HG03066 (cell line): ENCODE measurements around the gene PPP3CA.
A peak's percentile ranks its signal among the peaks of the same experiment; 100 is the strongest.
"Not testable (repeated sequence)": the region's sequence is repeated elsewhere in the genome, so short reads cannot be mapped to it uniquely, and the experiment has no call there.

Experiments
- ATAC-seq: cut with Tn5 transposase; IDR thresholded peaks from one replicate; pipeline ENCODE4 v1.9.1; 2021; ENCODE audit warnings: low read depth; ENCODE audit not compliant: unreplicated experiment

Gene PPP3CA

GRCh38 chr4:101027721-101028120 is 319.6 kb downstream of the PPP3CA start:
- no peak for ATAC-seq

GRCh38 chr4:101025755-101026154 is 321.6 kb downstream of the PPP3CA start:
- ATAC-seq, result no peak

GRCh38 chr4:101022151-101023024 is 324.9 kb downstream of the PPP3CA start:
- ATAC-seq, result no peak

GRCh38 chr4:101020956-101021355 is 326.4 kb downstream of the PPP3CA start:
- peak; percentile 44 for ATAC-seq

GRCh38 chr4:101019941-101020401 is 327.4 kb downstream of the PPP3CA start:
- ATAC-seq, result peak; percentile 54

- ATAC-seq, result no peak
These were observed 328.0 kb downstream of the PPP3CA start for GRCh38 chr4:101019313-101019712.

GRCh38 chr4:101018836-101019235 is 328.5 kb downstream of the PPP3CA start:
- peak; percentile 51 for ATAC-seq

GRCh38 chr4:101014417-101014816 is 332.9 kb downstream of the PPP3CA start:
- ATAC-seq, result peak; percentile 31

- ATAC-seq, result no peak
These were observed 336.3 kb downstream of the PPP3CA start for GRCh38 chr4:101010987-101011386.

GRCh38 chr4:101009471-101009870 is 337.9 kb downstream of the PPP3CA start:
- peak; percentile 68 for ATAC-seq

GRCh38 chr4:101008503-101008902 is 338.8 kb downstream of the PPP3CA start:
- no peak for ATAC-seq

GRCh38 chr4:101005659-101006058 is 341.7 kb downstream of the PPP3CA start:
- no peak for ATAC-seq

- ATAC-seq, result no peak
These were observed 346.8 kb downstream of the PPP3CA start for GRCh38 chr4:101000496-101000895.

GRCh38 chr4:100995671-100996070 is 351.7 kb downstream of the PPP3CA start:
- ATAC-seq, result no peak

- not testable (repeated sequence) for ATAC-seq
These were observed 352.3 kb downstream of the PPP3CA start for GRCh38 chr4:100995002-100995401.

- ATAC-seq, result not testable (repeated sequence)
These were observed 355.8 kb downstream of the PPP3CA start for GRCh38 chr4:100991332-100992069.

GRCh38 chr4:100989401-100989800 is 357.9 kb downstream of the PPP3CA start:
- ATAC-seq, result no peak

- no peak for ATAC-seq
These were observed 358.4 kb downstream of the PPP3CA start for GRCh38 chr4:100988876-100989275.

GRCh38 chr4:100986360-100986868 is 360.9 kb downstream of the PPP3CA start:
- ATAC-seq, result no peak

GRCh38 chr4:100985576-100985975 is 361.8 kb downstream of the PPP3CA start:
- ATAC-seq, result no peak

GRCh38 chr4:100984901-100985300 is 362.4 kb downstream of the PPP3CA start:
- ATAC-seq, result no peak
